GM21381 (cell line): ENCODE measurements around the gene JKAMP.

Experiments
- ATAC-seq: cut with Tn5 transposase; IDR thresholded peaks from one replicate; pipeline ENCODE4 v1.9.1; 2021; ENCODE audit warnings: mild to moderate bottlenecking, moderate library complexity; ENCODE audit not compliant: unreplicated experiment

Gene JKAMP

DNA sequence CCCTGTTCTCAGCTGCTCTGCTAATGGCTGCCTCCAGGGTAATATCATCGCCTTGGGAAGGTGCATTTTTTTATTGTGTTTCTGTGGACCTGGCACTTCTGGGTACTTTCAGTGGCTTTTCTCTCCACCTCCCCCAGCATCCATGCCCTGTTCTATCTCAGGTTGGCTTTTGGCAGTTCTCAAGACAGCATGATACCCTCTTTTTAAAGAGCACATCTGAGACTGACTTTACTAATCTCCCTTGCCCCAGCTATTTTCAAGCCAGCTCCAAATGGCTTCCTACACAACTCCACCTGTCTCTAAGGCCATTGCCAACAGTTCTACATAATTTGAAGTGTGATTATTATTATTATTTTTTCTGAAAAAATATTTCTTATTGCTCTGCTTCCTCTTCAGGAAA lies 53.2 kb downstream of the JKAMP start:
- ATAC-seq, result no peak

DNA sequence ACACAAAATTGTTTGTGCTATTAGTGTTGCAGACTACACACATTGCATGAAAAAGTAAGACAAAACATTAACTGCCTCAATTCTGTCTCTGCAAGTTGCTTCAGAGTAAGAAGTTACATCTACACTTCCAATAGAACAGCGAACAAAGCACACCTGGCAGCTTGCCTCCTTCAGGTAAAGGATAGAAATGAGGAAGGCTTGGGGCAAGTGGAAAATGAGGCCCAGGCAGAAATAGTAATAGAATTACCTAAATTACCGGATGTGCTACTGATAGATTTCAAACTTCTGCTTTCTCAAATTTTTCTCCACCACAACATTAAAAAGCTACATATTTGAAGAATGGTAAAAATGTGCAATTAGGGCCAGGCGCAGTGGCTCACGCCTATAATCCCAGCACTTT lies 54.6 kb downstream of the JKAMP start:
- no peak for ATAC-seq

- ATAC-seq, result no peak
These were observed 56.5 kb downstream of the JKAMP start for GRCh38 chr14:59540852-59541251.

- no peak for ATAC-seq
These were observed 57.4 kb downstream of the JKAMP start for GRCh38 chr14:59541731-59542130.

DNA sequence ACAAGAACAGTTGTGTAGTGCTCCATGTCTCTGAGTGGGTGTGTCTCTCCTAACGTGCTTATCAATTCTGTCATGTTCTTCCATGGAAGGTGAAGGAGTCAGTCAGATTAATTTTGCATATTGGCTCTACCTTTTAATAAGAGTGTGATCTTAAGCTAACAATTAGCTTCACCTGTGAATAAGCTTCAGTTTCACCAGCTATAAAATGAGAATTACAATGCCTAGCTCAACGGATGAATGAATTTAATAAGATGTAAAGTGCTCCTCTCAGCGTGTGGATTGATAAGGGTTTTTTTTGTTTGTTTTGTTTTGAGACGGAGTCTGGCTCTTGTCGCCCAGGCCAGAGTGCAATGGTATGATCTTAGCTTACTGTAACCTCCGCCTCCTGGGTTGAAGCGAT lies 59.6 kb downstream of the JKAMP start:
- no peak for ATAC-seq

DNA sequence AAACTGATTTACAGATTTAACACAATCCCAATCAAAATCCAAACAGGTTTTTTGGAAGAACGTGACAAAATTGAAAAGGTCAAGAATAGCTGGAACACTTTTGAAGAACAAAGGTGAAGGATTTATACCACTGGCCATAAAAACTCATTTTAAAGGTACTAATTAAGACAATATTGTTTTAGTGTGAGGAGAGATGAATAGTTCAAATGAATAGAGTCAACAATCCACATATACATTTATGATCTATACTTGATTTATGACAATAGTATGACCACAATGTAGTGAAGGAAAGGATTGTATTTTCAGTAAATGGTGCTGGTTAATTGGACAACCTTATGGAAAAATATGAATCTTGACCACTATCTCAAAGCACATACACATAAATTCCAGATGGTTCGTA lies 63.0 kb downstream of the JKAMP start:
- ATAC-seq, result no peak
